HL-60/S4 (cell line): ENCODE measurements around the gene PDSS1.

ENCODE experiments used
- in situ Hi-C: fragments of 300-500 bp; cut with MboI; formaldehyde crosslinking; loops from 2 replicates; pipeline ENCODE4 v1.14.3; 2022; ENCODE audit warnings: low sequenced_read_pairs

Gene PDSS1

GRCh38 chr10:26698909-26699308 lies 1.4 kb downstream of the PDSS1 start:
- in situ Hi-C loops, result no loop called here

GRCh38 chr10:26699631-26700030 lies 2.1 kb downstream of the PDSS1 start:
- in situ Hi-C loops, result no loop called here

- in situ Hi-C loops, result no loop called here
These were observed 3.6 kb downstream of the PDSS1 start for GRCh38 chr10:26700884-26701630.

GRCh38 chr10:26703096-26703495 lies 5.6 kb downstream of the PDSS1 start:
- in situ Hi-C loops, result no loop called here

- in situ Hi-C loops, result no loop called here
These were observed 6.5 kb downstream of the PDSS1 start for GRCh38 chr10:26703974-26704373.

- in situ Hi-C loops, result no loop called here
These were observed 8.7 kb downstream of the PDSS1 start for GRCh38 chr10:26706206-26706605.

GRCh38 chr10:26706936-26707335 lies 9.4 kb downstream of the PDSS1 start:
- in situ Hi-C loops, result no loop called here

GRCh38 chr10:26711324-26711723 lies 13.8 kb downstream of the PDSS1 start:
- in situ Hi-C loops, result no loop called here

GRCh38 chr10:26714415-26715136 lies 17.1 kb downstream of the PDSS1 start:
- in situ Hi-C loops, result no loop called here

GRCh38 chr10:26715137-26715487 lies 17.6 kb downstream of the PDSS1 start:
- in situ Hi-C loops, result no loop called here

- in situ Hi-C loops, result no loop called here
These were observed 20.0 kb downstream of the PDSS1 start for GRCh38 chr10:26717476-26717875.

GRCh38 chr10:26721561-26721960 lies 24.1 kb downstream of the PDSS1 start:
- in situ Hi-C loops, result loop anchor here (10.0 kb wide), 1 partner anchor 153 kb away; no protein-coding TSS in a partner anchor

- in situ Hi-C loops, result loop anchor here (10.0 kb wide), 1 partner anchor 152 kb away; no protein-coding TSS in a partner anchor
These were observed 25.5 kb downstream of the PDSS1 start for GRCh38 chr10:26723016-26723415.

GRCh38 chr10:26725837-26726727 lies 28.6 kb downstream of the PDSS1 start:
- in situ Hi-C loops, result loop anchor here (10.0 kb wide), 1 partner anchor 149 kb away; no protein-coding TSS in a partner anchor

- in situ Hi-C loops, result loop anchor here (10.0 kb wide), 1 partner anchor 148 kb away; no protein-coding TSS in a partner anchor
These were observed 29.5 kb downstream of the PDSS1 start for GRCh38 chr10:26727005-26727404.

- in situ Hi-C loops, result loop anchor here (10.0 kb wide), 1 partner anchor 146 kb away; no protein-coding TSS in a partner anchor
These were observed 31.5 kb downstream of the PDSS1 start for GRCh38 chr10:26728957-26729356.

GRCh38 chr10:26729395-26729794 lies 31.9 kb downstream of the PDSS1 start:
- in situ Hi-C loops, result loop anchor here (10.0 kb wide), 1 partner anchor 145 kb away; no protein-coding TSS in a partner anchor

- in situ Hi-C loops, result no loop called here
These were observed 33.1 kb downstream of the PDSS1 start for GRCh38 chr10:26730552-26730951.

GRCh38 chr10:26733750-26734568 lies 36.5 kb downstream of the PDSS1 start:
- in situ Hi-C loops, result no loop called here

GRCh38 chr10:26735435-26735834 lies 37.9 kb downstream of the PDSS1 start:
- in situ Hi-C loops, result no loop called here
